ENCODE data around the gene STIMATE. TPM values are rescaled to one million over a fixed set of nuclear protein-coding genes. Genes with fewer than 3 reads are reported as not detected.

Gene STIMATE
- total and polyA plus RNA-seq, 10 of the 15 experiments (the other 5 are each of a cell fraction or from before 2014, with no cell fraction given) = 0.24 to 24.1 (median 15.4) TPM

- TF ChIP-seq ZBTB33 (IDR thresholded peaks at IDR 0.05) (no peak), RB1 (IDR thresholded peaks at IDR 0.05; ENCODE audit: borderline replicate concordance) (no peak), NFIC (IDR thresholded peaks at IDR 0.05; ENCODE audit: low read depth, low read length) (no peak), HDAC2 (IDR thresholded peaks at IDR 0.05) (no peak), GABPA (IDR thresholded peaks at IDR 0.05; ENCODE audit: low read depth) (no peak), NR2F1 (conservative IDR thresholded peaks at IDR 0.05) (no peak), POU2F2 (IDR thresholded peaks at IDR 0.05; ENCODE audit: borderline replicate concordance, low read depth, low read length) (no peak), YY1 (IDR thresholded peaks at IDR 0.05; ENCODE audit: low read depth, low read length) (no peak)
Observed at GRCh38 chr3:52811452-52812011, 85.8 kb downstream of the STIMATE start (continued).

- TF ChIP-seq CBX5 (IDR thresholded peaks at IDR 0.05; ENCODE audit: low read depth) (no peak), CHD1 (IDR thresholded peaks at IDR 0.05; ENCODE audit: low read depth, low read length) (no peak), SUZ12 (IDR thresholded peaks at IDR 0.05; ENCODE audit: unreplicated experiment) (no peak), RAD21 (IDR thresholded peaks at IDR 0.05; ENCODE audit: insufficient read depth, low read depth, low read length) (no peak), ESRRA (IDR thresholded peaks at IDR 0.05; ENCODE audit: low read length) (no peak), CREM (IDR thresholded peaks at IDR 0.05; ENCODE audit: low read depth) (no peak), ZNF384 (IDR thresholded peaks at IDR 0.05; ENCODE audit: borderline replicate concordance, low read depth, low read length) (no peak), BACH1 (IDR thresholded peaks at IDR 0.05; ENCODE audit: borderline replicate concordance) (no peak), LARP7 (IDR thresholded peaks at IDR 0.05) (no peak), SMC3 (IDR thresholded peaks at IDR 0.05; ENCODE audit: borderline replicate concordance, low read length) (no peak), IKZF2 (IDR thresholded peaks at IDR 0.05) (no peak), MAX (IDR thresholded peaks at IDR 0.05; ENCODE audit: low read depth, low read length) (no peak)
- Histone ChIP-seq H3K4me3 (no peak overlapping the region), H4K20me1 (ENCODE audit: control insufficient read depth, insufficient read depth) (no peaks in the 10 kb centered on the region; the same call in 1 of the 2 replicates), H3K27me3 (replicated peaks in 1 of 2; ENCODE audit: control insufficient read depth in 2 of 2, insufficient read depth in 2 of 2, low read length in 1 of 2) (no peaks in the 10 kb centered on the region), H3K4me2 (ENCODE audit: control insufficient read depth, insufficient read depth) (no peak overlapping the region), H3K36me3 (ENCODE audit: control insufficient read depth in 2 of 2, insufficient read depth in 2 of 2, low read length in 1 of 2) (no peaks in the 10 kb centered on the region), H3K9ac (ENCODE audit: control insufficient read depth, insufficient read depth, low read length) (no peak overlapping the region), H2AFZ (ENCODE audit: control insufficient read depth, low read depth, low read length) (no peak overlapping the region), H3K27ac (ENCODE audit: control insufficient read depth, insufficient read depth) (no peak overlapping the region), H3K9me3 (replicated peaks; ENCODE audit: control insufficient read depth, insufficient read depth, low read length) (no peaks in the 10 kb centered on the region), H3K79me2 (ENCODE audit: control insufficient read depth, insufficient read depth, low read length) (no peaks in the 10 kb centered on the region), H3K4me1 (ENCODE audit: control insufficient read depth, insufficient read depth, low read length) (no peaks in the 10 kb centered on the region)
- WGBS (ENCODE audit: insufficient coverage, insufficient replicate concordance, low lambda C conversion rate, missing lambda C conversion rate) = 38% methylated on average over 11 of the region's 11 CpGs
- in situ Hi-C loops (cut with MboI) = no loop called here
- ChIA-PET SMC1A (ENCODE audit: uncharacterized antibody, unreplicated experiment) (no interaction called here), CTCF (interaction anchor here (1.0 to 2.4 kb wide), 2 partner anchors 10 to 175 kb away, joined by 3 to 10 read pairs; no protein-coding TSS in a partner anchor), POLR2A (no interaction called here), RAD21 (ENCODE audit: unreplicated experiment) (no interaction called here)
- BruUV-seq (replicated peaks) = no TSS peak
- no peak for DNase-seq (ENCODE audit: low read depth, low spot score)
- ATAC-seq = no peak
- intact Hi-C loops (cut with micrococcal nuclease; ENCODE audit: unreplicated experiment) = no loop called here
- FAIRE-seq = no peak
Observed at GRCh38 chr3:52810923-52811322, 86.4 kb downstream of the STIMATE start.

Measured in GM12878 (cell line).